Raji (cell line): ENCODE results near the gene SCARB1.

Source experiments
- POLR2A ChIP-seq: IDR thresholded peaks from 2 replicates; pipeline ENCODE4 v1.6.1; 2011; ENCODE audit warnings: low read depth, low read length, control low read depth; ENCODE audit not compliant: insufficient read depth

Gene SCARB1

DNA sequence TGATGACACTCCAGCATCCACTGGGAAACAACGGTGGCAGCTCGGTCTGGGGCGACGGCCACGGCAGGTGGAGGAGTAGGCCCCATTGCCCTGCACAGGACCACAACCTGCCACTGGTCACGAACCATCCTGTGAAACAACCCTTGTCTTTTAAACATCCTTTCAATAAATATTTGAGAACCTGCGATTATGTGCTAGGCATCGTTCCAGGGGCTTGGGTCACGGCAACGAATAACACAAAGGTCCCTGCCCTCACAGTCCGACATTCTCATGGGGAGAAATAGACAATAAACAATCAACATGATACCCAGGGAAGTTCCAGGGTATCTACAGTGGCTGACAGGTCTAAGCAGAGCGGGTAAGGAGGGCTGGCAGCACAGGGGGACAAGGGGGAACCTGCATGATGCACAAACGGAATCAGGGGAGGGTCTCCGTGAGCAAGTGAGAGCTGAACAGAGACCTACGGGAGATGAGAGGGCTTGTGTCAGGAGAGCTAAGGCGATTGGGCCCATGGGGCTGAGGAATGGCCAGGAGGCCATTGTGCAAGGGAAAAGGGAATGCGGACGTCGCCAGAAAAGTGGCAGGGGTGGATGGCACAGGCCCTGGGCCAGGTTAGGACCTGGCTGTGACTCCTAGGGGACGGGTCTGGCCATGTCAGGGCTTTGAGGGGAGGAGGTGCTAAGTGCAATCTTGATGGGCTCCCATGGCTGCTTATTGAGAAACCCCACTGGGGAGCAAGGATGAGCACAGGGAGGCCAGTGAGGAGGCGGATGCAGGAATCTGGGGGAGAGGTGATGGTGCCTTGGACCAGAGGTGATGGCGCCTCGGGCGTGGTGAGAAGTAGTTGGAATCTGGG lies 9.7 kb downstream of the SCARB1 start:
- TF ChIP-seq POLR2A, result no peak

DNA sequence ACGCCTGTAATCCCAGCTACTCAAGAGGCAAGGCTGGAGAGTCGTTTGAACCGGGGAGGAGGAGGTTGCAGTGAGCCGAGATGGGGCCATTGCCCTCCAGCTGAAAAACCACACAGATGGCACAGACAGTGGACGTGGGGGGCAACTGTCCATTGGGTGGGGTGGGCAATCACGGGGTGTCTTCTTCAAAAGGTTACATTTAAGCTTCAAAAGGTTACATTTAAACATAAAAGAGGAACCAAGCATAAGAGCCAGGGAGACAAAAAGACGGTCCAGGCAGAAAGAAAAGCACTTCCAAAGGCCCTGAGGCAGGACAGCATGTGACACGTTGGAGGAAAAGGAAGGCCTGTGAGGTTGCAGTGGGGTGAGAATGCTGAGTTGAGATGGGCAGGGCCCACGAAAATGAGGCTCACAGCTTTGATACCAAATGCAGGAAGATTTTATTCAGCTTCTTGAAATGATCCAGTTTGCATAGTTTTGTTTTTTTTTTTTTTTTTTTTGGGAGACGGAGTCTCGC lies 10.7 kb downstream of the SCARB1 start:
- no peak for TF ChIP-seq POLR2A

DNA sequence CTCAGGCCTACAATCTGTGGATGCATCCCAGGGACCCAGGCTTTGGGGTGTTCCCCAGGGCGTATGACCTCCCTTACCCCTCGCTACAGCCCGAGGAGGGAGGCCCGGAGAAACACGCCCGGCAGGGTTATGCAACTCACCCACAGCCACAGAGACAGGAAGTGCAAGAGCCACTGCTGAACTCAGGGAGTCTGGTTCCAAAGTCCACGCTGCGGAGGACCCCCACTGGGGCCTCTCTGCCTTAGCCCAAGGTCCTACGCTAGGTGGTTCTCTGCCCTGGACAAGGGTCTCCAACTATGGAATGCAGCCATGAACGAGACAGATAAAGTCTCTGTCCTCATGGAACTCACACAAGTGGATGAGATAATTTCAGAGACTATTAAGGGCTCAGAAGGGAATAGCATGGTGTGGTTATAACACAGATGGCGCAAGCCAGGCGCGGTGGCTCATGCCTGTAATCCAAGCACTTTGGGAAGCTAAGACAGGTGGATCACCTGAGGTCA lies 11.3 kb downstream of the SCARB1 start:
- TF ChIP-seq POLR2A, result no peak

DNA sequence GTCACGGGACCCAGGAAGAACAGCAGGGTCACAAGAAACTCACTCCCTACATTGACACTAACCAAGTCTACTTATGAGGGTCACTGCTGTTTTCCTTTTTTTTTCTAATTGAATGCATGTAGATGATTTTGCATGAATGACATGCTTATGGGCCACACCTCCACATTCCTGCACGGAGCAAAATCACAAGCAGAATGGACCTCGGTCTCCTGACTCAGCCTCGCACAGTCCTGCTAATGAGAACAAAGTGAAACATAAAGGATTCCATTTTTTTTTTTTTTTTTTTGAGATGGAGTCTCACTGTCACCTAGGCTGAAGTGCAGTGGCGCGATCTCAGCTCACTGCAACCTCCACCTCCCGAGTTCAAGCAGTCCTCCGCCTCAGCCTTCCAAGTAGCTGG lies 12.3 kb downstream of the SCARB1 start:
- TF ChIP-seq POLR2A, result no peak

DNA sequence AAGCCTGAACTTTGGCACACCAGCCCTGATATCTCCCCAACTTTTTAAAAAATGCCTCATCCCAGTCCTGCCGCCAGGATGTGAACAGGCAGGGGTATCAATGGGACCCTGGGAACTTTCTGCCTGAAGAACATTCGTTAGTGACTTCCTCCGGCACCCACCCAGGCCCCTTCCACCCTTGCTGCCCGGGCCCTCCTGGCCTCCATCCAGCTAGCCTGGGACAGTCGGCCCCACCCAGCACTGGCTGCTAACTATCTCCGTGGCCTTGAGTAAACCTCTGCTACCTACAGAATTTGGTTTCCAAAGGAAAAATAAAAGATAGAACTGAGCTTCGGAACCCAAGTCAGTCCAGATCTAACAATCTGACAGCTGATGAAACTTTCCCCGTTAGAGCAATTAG lies 14.3 kb downstream of the SCARB1 start:
- no peak for TF ChIP-seq POLR2A

DNA sequence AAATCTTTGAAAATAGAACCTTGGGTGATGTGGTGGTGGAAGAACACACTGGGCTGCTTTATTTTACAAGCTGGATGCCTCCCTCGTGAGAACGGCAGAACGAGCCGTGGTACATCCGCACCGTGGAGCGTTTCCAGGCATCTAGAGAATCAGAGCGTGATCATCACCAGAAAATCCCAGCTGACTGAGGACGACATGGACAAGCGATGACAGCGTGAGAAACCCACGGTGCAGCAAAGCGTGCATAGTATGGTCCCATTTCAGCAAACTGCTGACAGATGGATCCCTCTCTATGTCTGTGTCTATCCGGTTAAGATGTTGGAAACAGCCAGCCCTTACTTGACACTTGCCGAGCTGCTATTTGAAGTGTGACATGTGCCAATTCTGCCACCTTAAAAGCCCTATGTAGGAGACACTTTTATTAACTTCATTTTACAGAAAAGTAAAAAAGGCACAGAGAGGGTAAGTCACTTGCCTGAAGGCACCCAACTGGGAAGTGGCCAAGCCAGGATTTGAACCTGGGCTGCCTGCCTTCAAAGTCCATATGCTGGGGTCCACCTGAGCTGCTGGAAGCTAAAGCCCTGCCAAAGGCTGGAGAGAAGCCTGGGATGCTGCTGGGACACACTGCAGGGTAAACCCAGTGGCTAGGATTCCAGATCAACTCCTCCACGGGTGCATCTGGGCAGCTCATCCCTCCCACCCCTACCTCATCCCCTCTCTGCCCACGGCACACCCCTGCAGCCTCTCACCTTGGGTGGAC lies 14.9 kb downstream of the SCARB1 start:
- TF ChIP-seq POLR2A, result no peak

DNA sequence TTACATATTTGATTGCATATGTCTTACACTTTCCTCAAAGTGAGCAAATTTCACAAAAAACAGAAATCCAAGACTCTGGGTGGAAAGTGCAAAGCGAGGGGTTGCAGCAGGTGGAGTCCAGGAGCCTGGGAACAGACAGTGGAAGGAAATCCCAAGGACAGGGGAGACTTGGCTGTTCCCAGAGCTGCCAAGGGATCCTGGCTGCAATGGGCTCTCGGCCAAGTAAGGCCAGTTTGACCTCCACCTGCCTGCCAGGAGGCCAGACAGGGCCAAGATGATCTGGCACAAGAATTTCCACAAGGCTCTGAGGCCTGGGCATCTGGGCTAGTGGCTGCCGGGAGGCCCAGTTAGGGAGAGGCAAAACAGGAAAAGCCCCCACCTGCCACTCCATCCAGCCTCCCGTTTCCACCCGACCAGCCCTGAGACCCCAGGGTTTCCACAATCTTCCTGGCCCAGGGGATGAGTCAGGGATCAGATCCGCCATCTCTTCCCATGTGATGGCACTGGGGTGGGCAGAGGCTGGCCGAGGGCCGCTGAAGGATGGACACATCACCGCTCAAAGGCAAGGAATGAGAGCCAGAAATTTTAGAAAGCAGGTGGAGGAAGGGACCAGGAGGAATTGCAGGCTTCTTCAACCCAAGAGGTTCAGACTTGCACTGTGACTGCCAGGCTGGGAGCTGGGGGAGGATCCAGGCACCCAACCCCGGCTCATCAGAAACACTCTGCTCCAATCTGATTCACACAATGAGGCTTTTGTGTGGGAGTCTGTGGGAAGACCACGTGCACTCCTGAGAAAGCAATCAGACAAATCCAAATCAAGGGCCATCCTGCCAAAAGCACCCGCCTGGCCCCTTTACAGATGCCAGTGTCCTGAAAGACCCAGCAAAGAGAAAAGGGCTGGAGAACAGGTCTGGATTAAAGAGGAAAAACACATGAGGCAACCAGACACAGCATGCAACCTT lies 16.3 kb downstream of the SCARB1 start:
- TF ChIP-seq POLR2A, result no peak

DNA sequence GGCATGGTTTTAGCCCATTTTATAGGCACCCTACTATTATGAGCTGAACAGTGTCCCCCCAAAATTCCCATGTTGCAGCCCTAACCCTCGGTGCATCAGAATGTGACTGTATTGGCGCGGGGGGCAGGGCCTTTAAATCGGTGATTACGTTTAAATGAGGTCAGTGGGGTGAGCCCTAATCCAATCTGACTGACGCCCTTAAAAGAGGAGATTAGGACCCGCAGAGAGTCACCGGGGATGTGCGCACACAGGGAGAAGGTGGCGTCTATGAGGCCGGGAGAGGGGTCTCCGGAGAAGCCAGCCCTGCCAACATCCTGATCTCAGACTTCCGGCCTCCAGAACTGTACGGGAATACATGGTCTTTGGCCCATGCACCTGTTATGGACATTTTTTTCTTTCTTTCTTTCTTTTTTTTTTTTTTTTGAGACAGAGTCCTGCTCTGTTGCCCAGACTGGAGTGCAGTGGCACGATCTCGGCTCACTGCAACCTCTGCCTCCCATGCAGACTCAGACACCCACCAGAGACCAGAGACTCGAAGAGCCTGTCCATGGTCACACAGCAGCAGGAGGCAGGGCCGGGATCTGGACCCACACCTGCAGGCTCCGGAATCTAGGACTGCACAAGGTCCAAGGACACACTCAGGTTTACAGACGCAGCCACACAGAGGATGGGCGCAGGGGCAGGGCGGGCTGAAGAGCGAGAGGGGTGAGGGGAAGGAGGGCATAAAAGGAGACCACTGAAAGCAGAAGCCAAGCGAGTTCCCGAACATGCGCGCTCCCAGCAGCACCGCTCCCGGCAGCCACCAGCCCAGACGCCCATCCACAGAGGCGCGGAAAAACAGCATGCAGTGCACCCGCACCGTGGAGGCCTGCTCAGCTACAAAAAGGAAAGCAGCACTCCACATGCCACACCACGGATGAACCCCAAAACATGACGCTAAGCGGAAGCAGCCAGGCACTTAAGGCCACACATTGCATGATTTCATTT lies 19.0 kb downstream of the SCARB1 start:
- TF ChIP-seq POLR2A, result no peak

DNA sequence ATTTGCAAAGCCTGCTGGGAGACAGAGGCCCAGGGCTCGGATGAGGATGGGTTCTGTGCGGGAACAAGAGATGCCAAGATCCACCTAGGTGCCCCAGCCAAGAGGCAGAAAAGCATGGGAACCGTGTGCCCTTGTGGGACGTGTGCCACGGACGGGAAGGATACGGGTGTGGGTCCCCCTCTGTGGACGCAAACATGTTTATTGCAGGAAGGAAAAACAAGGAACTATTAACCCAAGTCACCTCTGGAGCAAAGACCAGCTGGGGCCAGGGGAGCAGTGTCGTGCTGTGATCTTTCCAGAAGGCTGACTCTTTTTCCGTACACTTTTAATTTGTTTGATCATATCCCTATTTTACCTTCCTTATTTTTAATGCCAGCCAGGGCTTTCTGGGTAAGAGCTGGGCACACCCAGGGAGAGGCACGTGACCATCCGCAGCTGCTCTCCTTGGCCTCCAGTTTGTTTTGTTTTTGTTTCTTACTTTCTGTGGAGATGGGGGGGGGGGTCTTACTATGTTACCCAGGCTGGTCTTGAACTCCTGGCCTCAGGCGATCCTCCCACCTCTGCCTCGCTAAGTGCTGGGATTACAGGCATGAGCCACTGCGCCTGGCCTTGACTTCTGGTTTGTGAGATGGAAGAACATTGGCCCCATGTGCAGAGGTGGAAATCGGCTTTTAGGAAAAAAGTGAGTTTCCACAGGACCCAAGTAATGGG lies 20.7 kb downstream of the SCARB1 start:
- TF ChIP-seq POLR2A, result no peak

DNA sequence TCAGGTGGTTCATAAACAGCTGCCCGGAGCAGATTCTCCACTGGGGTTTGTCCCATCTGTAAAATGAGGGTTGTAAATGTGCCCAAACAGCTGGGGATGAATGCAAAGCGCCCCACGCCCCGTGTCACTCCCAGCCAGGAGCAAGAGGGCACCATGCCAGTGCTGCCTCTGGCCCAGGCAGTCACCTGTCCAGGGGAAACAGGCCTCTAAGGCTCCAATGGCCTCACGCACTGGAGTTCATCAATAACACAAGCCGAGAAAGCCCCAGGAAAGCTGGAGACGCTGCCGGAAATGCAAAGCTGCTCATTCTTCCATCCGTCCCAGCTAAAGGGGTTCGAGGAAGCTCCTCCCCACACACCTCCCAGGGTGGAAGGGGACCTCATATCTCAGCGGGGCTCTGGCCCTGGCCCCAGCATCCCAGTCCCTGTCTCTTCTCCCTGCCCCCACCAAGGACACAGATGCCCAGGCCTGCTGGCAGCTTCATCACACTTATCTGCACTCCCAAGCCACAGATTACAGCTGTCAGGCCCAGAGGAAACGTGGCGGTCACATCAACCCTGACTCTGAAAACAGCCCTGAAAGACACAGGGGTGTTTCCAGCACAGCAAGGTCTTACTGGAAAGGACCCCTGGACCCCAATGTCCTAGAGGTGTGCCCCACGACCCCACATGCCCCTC lies 21.5 kb downstream of the SCARB1 start:
- TF ChIP-seq POLR2A, result no peak

DNA sequence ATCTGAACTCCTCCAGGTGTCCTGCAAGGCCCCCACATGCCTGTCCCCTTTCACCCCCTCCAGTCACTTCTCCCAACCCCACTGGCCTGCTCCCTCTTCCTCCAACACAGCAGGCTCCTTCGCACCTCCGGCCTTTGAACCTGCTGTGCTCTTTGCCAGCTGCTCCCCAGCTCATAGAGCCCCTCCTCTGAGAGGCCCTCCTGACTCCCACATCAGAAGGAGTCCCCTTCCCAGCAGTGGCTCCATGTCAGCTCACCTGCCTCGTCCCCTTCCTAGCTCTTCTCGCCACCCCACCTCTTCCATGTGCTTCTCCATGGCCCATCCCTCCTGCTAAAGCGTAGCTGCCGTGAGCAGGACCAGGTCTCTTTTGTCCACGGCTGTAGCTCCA lies 22.1 kb downstream of the SCARB1 start:
- no peak for TF ChIP-seq POLR2A

DNA sequence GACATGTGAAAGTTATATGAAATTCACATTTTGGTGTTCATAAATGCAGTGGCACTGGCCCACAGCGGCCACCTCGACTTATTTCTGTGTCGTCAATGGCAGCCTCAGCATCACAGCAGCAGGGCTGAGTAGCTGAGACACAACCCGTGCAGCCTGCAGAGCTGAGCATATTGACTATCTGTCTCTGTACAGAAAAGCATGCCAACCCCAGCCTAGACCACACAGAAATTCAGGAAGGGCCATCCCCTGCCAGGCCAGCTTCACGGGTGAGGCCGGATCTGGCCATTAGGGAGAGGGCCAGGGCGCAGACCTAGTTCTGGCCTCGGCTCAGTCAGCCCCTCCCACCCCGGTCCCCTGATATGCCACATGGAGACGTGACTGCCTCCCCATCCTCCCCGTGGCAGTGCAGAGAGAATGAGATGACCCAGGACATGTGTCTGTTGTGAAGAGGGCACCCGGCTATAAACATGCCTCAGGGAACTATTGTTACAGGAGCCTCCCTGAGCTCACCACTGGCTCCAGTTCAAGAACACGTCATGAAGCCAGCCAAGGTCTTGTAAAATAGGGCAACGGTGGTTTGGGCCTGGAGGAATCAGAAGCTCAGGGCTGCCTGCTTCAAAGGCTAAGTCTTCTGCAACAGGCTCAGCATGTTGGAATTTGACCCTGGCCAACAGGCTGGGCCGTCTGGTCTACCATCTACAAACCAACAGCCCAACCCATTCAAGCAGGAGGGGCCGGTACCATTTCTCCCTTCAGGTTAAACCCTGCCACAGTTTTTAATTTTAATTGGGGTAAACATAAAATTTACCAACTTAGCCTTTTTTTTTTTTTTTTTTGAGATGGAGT lies 25.5 kb downstream of the SCARB1 start:
- TF ChIP-seq POLR2A, result no peak
